NCI-H1048 (cell line): ENCODE data around the gene METTL8.

Experiments
- DNase-seq: peaks from one replicate; lab custom pipeline; 2025; lab: John Stamatoyannopoulos, UW

Gene METTL8

GRCh38 chr2:171433763-171434012 is at the start of gene METTL8:
TSS of gene METTL8 (minus strand) at chr2:171433990. CDS start at chr2:171392185, 41,805 bp downstream.
- no peak for DNase-seq

GRCh38 chr2:171482877-171483276 is 49.1 kb upstream of the METTL8 start:
- DNase-seq: no peak

- DNase-seq: no peak
Observed at GRCh38 chr2:171482308-171482707, 48.5 kb upstream of the METTL8 start.

- no peak for DNase-seq
Observed at GRCh38 chr2:171480908-171481307, 47.1 kb upstream of the METTL8 start.

- DNase-seq: no peak
Observed at GRCh38 chr2:171479154-171479814, 45.5 kb upstream of the METTL8 start.

GRCh38 chr2:171478345-171478744 is 44.6 kb upstream of the METTL8 start:
- DNase-seq: no peak

GRCh38 chr2:171475979-171476378 is 42.2 kb upstream of the METTL8 start:
- DNase-seq: no peak

- no peak for DNase-seq
Observed at GRCh38 chr2:171470129-171470528, 36.3 kb upstream of the METTL8 start.

GRCh38 chr2:171469176-171469575 is 35.4 kb upstream of the METTL8 start:
- no peak for DNase-seq

GRCh38 chr2:171460537-171460936 is 26.7 kb upstream of the METTL8 start:
- no peak for DNase-seq

- DNase-seq: no peak
Observed at GRCh38 chr2:171459498-171459897, 25.7 kb upstream of the METTL8 start.

- no peak for DNase-seq
Observed at GRCh38 chr2:171452773-171453172, 19.0 kb upstream of the METTL8 start.

- DNase-seq: no peak
Observed at GRCh38 chr2:171451074-171451473, 17.3 kb upstream of the METTL8 start.

GRCh38 chr2:171447675-171448074 is 13.9 kb upstream of the METTL8 start:
- DNase-seq: no peak

- no peak for DNase-seq
Observed at GRCh38 chr2:171441470-171441869, 7.7 kb upstream of the METTL8 start.

GRCh38 chr2:171436307-171436706 is 2.5 kb upstream of the METTL8 start:
- no peak for DNase-seq

- peak; percentile 82 for DNase-seq
Observed at GRCh38 chr2:171434013-171434989, 511 bp upstream of the METTL8 start, which contains the start of gene DCAF17. TSS of gene DCAF17 (plus strand) at chr2:171434226. CDS start at chr2:171434578, 352 bp downstream.

GRCh38 chr2:171432969-171433762 is 624 bp downstream of the METTL8 start:
- no peak for DNase-seq

- no peak for DNase-seq
Observed at GRCh38 chr2:171432206-171432968, 1.4 kb downstream of the METTL8 start.

- no peak for DNase-seq
Observed at GRCh38 chr2:171431677-171432167, 2.1 kb downstream of the METTL8 start.
